HCT116 (cell line): ENCODE measurements around the gene MTHFD1L. TPM values are rescaled to one million over a fixed set of nuclear protein-coding genes. Genes with fewer than 3 reads are reported as not detected.

ENCODE experiments used
- ATAC-seq: fragments of 200-7000 bp; cut with Tn5 transposase; 2 replicates; pipeline ENCODE4 v1.9.1; 2020; ENCODE audit warnings: mild to moderate bottlenecking, moderate library complexity
- BruUV-seq: library from RNA; stranded (reverse); fragments of 400-500 nt; replicated peaks from 2 replicates; lab custom pipeline; 2021; lab: Mats Ljungman, UMichigan
- CTCF ChIA-PET: fragments of 300-600 bp; sonication (Branson Sonifier 250); formaldehyde crosslinking; loops from one replicate; lab custom pipeline; 2021; ENCODE audit warnings: antibody characterized with exemption; lab: Charles Lee
- POLR2A ChIA-PET: fragments of 300-600, 350-600 bp; sonication (Branson Sonifier 250); formaldehyde crosslinking; loops from one replicate; lab custom pipeline; 2021; ENCODE audit warnings: antibody characterized with exemption; lab: Charles Lee
- RAD21 ChIA-PET, 2 experiments: fragments of 300-600 bp; sonication (Branson Sonifier 250); formaldehyde crosslinking; loops; one replicate each; lab custom pipeline; 2023; ENCODE audit warnings: low total read pairs in 2 of 2; ENCODE audit not compliant: uncharacterized antibody in 2 of 2, unreplicated experiment in 2 of 2, low non-redundant PET in 1 of 2; lab: Charles Lee
- DNase-seq: peaks from one replicate; pipeline ENCODE4 v3.0.0-alpha.2; 2010; ENCODE audit warnings: low read depth, low spot score
- H2AFZ ChIP-seq: fragments of 200-600 bp; shearing (Covaris generic), sonication (generic); 2 replicates; pipeline ENCODE4 v1.6.1; 2017; ENCODE audit warnings: low read depth, mixed run types, mixed read lengths, antibody characterized with exemption, low read length; ENCODE audit not compliant: poor library complexity, severe bottlenecking
- H3K27ac ChIP-seq: 2 replicates; pipeline ENCODE4 v1.5.1; 2012; ENCODE audit warnings: low read depth, low read length
- H3K27me3 ChIP-seq: fragments of 200-600 bp; sonication (generic); 2 replicates; pipeline ENCODE4 v1.6.1; 2016; ENCODE audit warnings: mixed run types, low read length, mixed read lengths; ENCODE audit not compliant: insufficient read depth
- H3K36me3 ChIP-seq, 2 experiments: fragments of 200-500 bp in 1 of 2; fragments of 200-600 bp in 1 of 2; sonication (Bioruptor generic) in 1 of 2; sonication (generic) in 1 of 2; 2 replicates each; pipeline versions ENCODE4 v1.5.1 to v1.6.1; 2014 to 2016; ENCODE audit warnings: low read length in 2 of 2, inconsistent platforms in 1 of 2, mixed read lengths in 1 of 2, mixed run types in 1 of 2; ENCODE audit not compliant: insufficient read depth in 2 of 2, control insufficient read depth in 1 of 2
- H3K4me1 ChIP-seq, 2 experiments: fragments of 200-600 bp in 1 of 2; sonication (generic) in 1 of 2; 2 replicates each; pipeline versions ENCODE4 v1.5.1 to v1.6.1; 2012 to 2017; ENCODE audit warnings: low read length in 2 of 2, inconsistent platforms in 1 of 2, mild to moderate bottlenecking in 1 of 2, mixed read lengths in 1 of 2, mixed run types in 1 of 2, moderate library complexity in 1 of 2; ENCODE audit not compliant: insufficient read depth in 2 of 2, control insufficient read depth in 1 of 2
- H3K4me2 ChIP-seq: fragments of 200-600 bp; sonication (generic); 2 replicates; pipeline ENCODE4 v1.6.1; 2017; ENCODE audit warnings: mixed run types, low read length, mixed read lengths
- H3K4me3 ChIP-seq, 2 experiments: fragments of 200-600 bp in 1 of 2; sonication (generic) in 1 of 2; replicated peaks in 1 of 2; 2 replicates each; pipeline ENCODE4 v1.5.1; 2011 to 2016; ENCODE audit warnings: low read length in 2 of 2, control low read depth in 1 of 2, low read depth in 1 of 2, mild to moderate bottlenecking in 1 of 2, mixed read lengths in 1 of 2, mixed run types in 1 of 2
- H3K79me2 ChIP-seq: fragments of 200-600 bp; sonication (generic); 2 replicates; pipeline ENCODE4 v1.6.1; 2017; ENCODE audit warnings: mild to moderate bottlenecking, mixed run types, low read length, moderate library complexity, mixed read lengths; ENCODE audit not compliant: insufficient read depth
- H3K9ac ChIP-seq: fragments of 200-600 bp; sonication (generic); 2 replicates; pipeline ENCODE4 v1.6.1; 2016; ENCODE audit warnings: low read length, mixed read lengths
- H3K9me2 ChIP-seq: fragments of 200-600 bp; sonication (generic), shearing (Covaris generic); 2 replicates; pipeline ENCODE4 v1.6.1; 2017; ENCODE audit warnings: mixed run types, mild to moderate bottlenecking, moderate library complexity; ENCODE audit not compliant: insufficient read depth
- H3K9me3 ChIP-seq, 2 experiments: fragments of 200-500 bp in 1 of 2; fragments of 200-600 bp in 1 of 2; sonication (Bioruptor generic) in 1 of 2; sonication (generic) in 1 of 2; 2 replicates each; pipeline ENCODE4 v1.6.1; 2014 to 2017; ENCODE audit warnings: low read length in 2 of 2, mixed read lengths in 2 of 2, inconsistent platforms in 1 of 2, low read depth in 1 of 2, mild to moderate bottlenecking in 1 of 2, mixed run types in 1 of 2, moderate library complexity in 1 of 2; ENCODE audit not compliant: control insufficient read depth in 1 of 2, insufficient read depth in 1 of 2
- H4K20me1 ChIP-seq: fragments of 200-600 bp; sonication (generic), shearing (Covaris generic); 2 replicates; pipeline ENCODE4 v1.6.1; 2017; ENCODE audit warnings: mixed run types, mild to moderate bottlenecking, moderate library complexity; ENCODE audit not compliant: insufficient read depth
- ATF3 ChIP-seq: IDR thresholded peaks from 2 replicates; pipeline ENCODE4 v1.6.1; 2012
- CBX3 ChIP-seq: IDR thresholded peaks from 2 replicates; pipeline ENCODE4 v1.6.1; 2012; ENCODE audit warnings: low read depth
- CEBPB ChIP-seq: IDR thresholded peaks from 2 replicates; pipeline ENCODE4 v1.6.1; 2012; ENCODE audit warnings: low read depth
- CTCF ChIP-seq, 3 experiments: fragments of 200-600 bp in 1 of 3; sonication (generic) in 1 of 3; IDR thresholded peaks in 2 of 3; conservative IDR thresholded peaks in 1 of 3; 2 replicates each; pipeline ENCODE4 v1.5.1; 2012 to 2017; ENCODE audit warnings: low read depth in 2 of 3, low read length in 2 of 3, antibody characterized with exemption in 1 of 3, borderline replicate concordance in 1 of 3, control low read depth in 1 of 3, mild to moderate bottlenecking in 1 of 3, mixed read lengths in 1 of 3, mixed run types in 1 of 3, moderate library complexity in 1 of 3; ENCODE audit not compliant: insufficient read depth in 1 of 3
- JUND ChIP-seq: IDR thresholded peaks from 2 replicates; pipeline ENCODE4 v1.6.1; 2012
- POLR2AphosphoS5 ChIP-seq: IDR thresholded peaks from 2 replicates; pipeline ENCODE4 v1.6.1; 2011; ENCODE audit warnings: mild to moderate bottlenecking, low read depth, low read length, moderate library complexity
- REST ChIP-seq: IDR thresholded peaks from 2 replicates; pipeline ENCODE4 v1.6.1; 2012; ENCODE audit warnings: low read depth
- SP1 ChIP-seq: IDR thresholded peaks from 2 replicates; pipeline ENCODE4 v1.6.1; 2012; ENCODE audit warnings: low read depth
- TCF7L2 ChIP-seq: IDR thresholded peaks from 2 replicates; pipeline ENCODE4 v1.7.0; 2011; ENCODE audit warnings: borderline replicate concordance, inconsistent platforms; ENCODE audit not compliant: insufficient read depth, insufficient read length; ENCODE audit errors: extremely low read depth
- ZBTB33 ChIP-seq: IDR thresholded peaks from 2 replicates; pipeline ENCODE4 v1.6.1; 2011; ENCODE audit warnings: mild to moderate bottlenecking, low read length, moderate library complexity; ENCODE audit not compliant: insufficient replicate concordance; ENCODE audit errors: extremely low read depth
- ZNF274 ChIP-seq: fragments of 200-500 bp; sonication (Bioruptor generic); IDR thresholded peaks from 2 replicates; pipeline ENCODE4 v1.6.1; 2014; ENCODE audit warnings: mild to moderate bottlenecking, low read depth, low read length, inconsistent platforms
- intact Hi-C: fragments of 100-400 bp; cut with micrococcal nuclease; formaldehyde crosslinking; loops from 2 replicates; pipeline ENCODE4 v1.10.0; 2022
- total RNA-seq: library from RNA; stranded (reverse); gene quantifications from one replicate; pipeline ENCODE4 v1.2.1, GENCODE V29; 2021; ENCODE audit not compliant: unreplicated experiment

The MTHFD1L gene
- total RNA-seq, 1 experiment from 2014 or later: 127 TPM

- no peak overlapping the region for H3K9ac ChIP-seq
- no peak for TF ChIP-seq CEBPB
- 0 out of 2 replicates have a peak, but pooled peaks have one; percentile 3 for TF ChIP-seq CBX3
- POLR2A ChIA-PET: no interaction called here
- no peaks in the 10 kb centered on the region for H3K9me2 ChIP-seq
- intact Hi-C loops: no loop called here
- no peak overlapping the region for H3K4me2 ChIP-seq
- peaks cover 3 to 7% of the 10 kb centered on the region in 2 experiments; a peak in 2 of 4 replicates for H3K9me3 ChIP-seq
- no peak for ATAC-seq
- no peaks in the 10 kb centered on the region for H3K27me3 ChIP-seq
- peaks cover 42 to 57% of the 10 kb centered on the region in 2 experiments for H3K4me1 ChIP-seq
- RAD21 ChIA-PET: no interaction called here
- CTCF ChIA-PET: no interaction called here
- peaks cover 0 to 49% of the 10 kb centered on the region in 2 experiments; a peak in 2 of 4 replicates for H3K36me3 ChIP-seq
- no TSS peak for BruUV-seq
- H2AFZ ChIP-seq: no peak overlapping the region
- peaks cover 25% of the 10 kb centered on the region for H3K79me2 ChIP-seq
- no peak overlapping the region for H3K27ac ChIP-seq
- no peak for DNase-seq
- no peaks in the 10 kb centered on the region for H4K20me1 ChIP-seq
- H3K4me3 ChIP-seq: no peak overlapping the region
Observed at GRCh38 chr6:151073146-151073545, 207.6 kb downstream of the MTHFD1L start.

- no TSS peak for BruUV-seq
- CTCF ChIA-PET: no interaction called here
- TF ChIP-seq ZNF274: no peak
- TF ChIP-seq TCF7L2: no peak
- no peak for TF ChIP-seq CTCF (IDR thresholded peaks at IDR 0.05 in 2 of 3, conservative IDR thresholded peaks at IDR 0.05 in 1 of 3; ENCODE audit: borderline replicate concordance in 1 of 3, insufficient read depth in 1 of 3, low read depth in 2 of 3, low read length in 2 of 3)
- TF ChIP-seq ATF3: no peak
- no peak for TF ChIP-seq CEBPB
- no peak for TF ChIP-seq SP1
- TF ChIP-seq REST: no peak
- no peak for TF ChIP-seq JUND
- no peak for TF ChIP-seq CBX3
- TF ChIP-seq POLR2AphosphoS5: no peak
- no peak for TF ChIP-seq ZBTB33
Observed at GRCh38 chr6:151073701-151074100, 208.2 kb downstream of the MTHFD1L start.

More at GRCh38 chr6:151073701-151074100, 208.2 kb downstream of the MTHFD1L start:
- Histone ChIP-seq H3K4me1 (peaks cover 43 to 57% of the 10 kb centered on the region in 2 experiments), H3K9ac (no peak overlapping the region), H3K9me2 (no peaks in the 10 kb centered on the region), H3K27me3 (no peaks in the 10 kb centered on the region), H2AFZ (no peak overlapping the region), H3K4me3 (no peak overlapping the region), H3K36me3 (peaks cover 0 to 53% of the 10 kb centered on the region in 2 experiments; a peak in 2 of 4 replicates), H3K27ac (no peak overlapping the region), H4K20me1 (no peaks in the 10 kb centered on the region), H3K79me2 (peaks cover 25% of the 10 kb centered on the region), H3K9me3 (peaks cover 3 to 10% of the 10 kb centered on the region in 2 experiments; a peak in 2 of 4 replicates), H3K4me2 (no peak overlapping the region)
- RAD21 ChIA-PET: no interaction called here
- ATAC-seq (no peak), DNase-seq (no peak)
- intact Hi-C loops: no loop called here
- POLR2A ChIA-PET: interaction anchor here (0.6 kb wide), 1 partner anchor 252 kb away, joined by 3 read pairs; no protein-coding TSS in a partner anchor
